ENCODE measurements around the gene S100B. TPM values are rescaled to one million over a fixed set of nuclear protein-coding genes. Genes with fewer than 3 reads are reported as not detected.
A peak's percentile ranks its signal among the peaks of the same experiment; 100 is the strongest.

S100B gene
- total RNA-seq, 4 donors from 2014 or later, result 260 to 1,153 (median 828) TPM

- no peak for DNase-seq (ENCODE audit: low spot score in 2 of 2)
- H3K36me3 ChIP-seq, result peaks cover 0 to 8% (median 0%) of the 10 kb centered on the region in 3 donors
- peak overlapping the region; percentile 38 to 54 (median 44) for H3K4me3 ChIP-seq
- WGBS, 2 donors, result 41 to 42% methylated on average over 9 of the region's 9 CpGs
- no peaks in the 10 kb centered on the region for H3K27me3 ChIP-seq
- no peak for TF ChIP-seq CTCF (IDR thresholded peaks at IDR 0.05)
- H3K27ac ChIP-seq, result peak overlapping the region; percentile 35 to 93 (median 75)
- H3K4me1 ChIP-seq, result peaks cover 0 to 56% (median 26%) of the 10 kb centered on the region in 4 donors
- no peaks in the 10 kb centered on the region for H3K9me3 ChIP-seq
Measured at GRCh38 chr21:46604329-46604974, 430 bp downstream of the S100B start.

DNA sequence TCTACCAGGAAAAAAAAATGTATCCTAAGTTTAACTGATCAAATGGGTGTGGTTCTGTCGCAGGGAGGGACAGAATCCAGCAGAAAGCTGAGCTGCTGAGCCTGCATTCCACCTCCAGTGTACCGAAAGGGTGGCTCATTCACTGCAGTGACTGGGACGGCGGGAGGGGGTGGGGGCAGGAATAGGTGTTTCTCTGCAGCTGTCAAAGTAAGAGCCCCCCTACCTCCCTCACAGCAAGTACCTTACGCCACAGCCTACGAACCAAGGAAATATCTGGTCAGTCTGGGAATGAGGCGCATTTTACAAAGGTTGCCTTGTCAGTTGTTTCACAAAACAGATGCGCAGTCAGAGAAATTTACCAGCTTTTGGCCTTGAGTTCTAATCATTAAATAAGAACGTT, 1.7 kb downstream of the S100B start:
- TF ChIP-seq EP300 (IDR thresholded peaks at IDR 0.05) (no peak), POLR2A (IDR thresholded peaks at IDR 0.05) (no peak), CTCF (IDR thresholded peaks at IDR 0.05) (no peak)
- H3K27ac ChIP-seq, result peak overlapping the region in 3 of 4 donors; percentile 68 to 93 (median 82)
- peak overlapping the region; percentile 38 to 54 (median 44) for H3K4me3 ChIP-seq
- no peaks in the 10 kb centered on the region for H3K9me3 ChIP-seq
- 27 to 33% methylated on average over 9 of the region's 9 CpGs for WGBS, 2 donors
- H3K36me3 ChIP-seq, result peaks cover 0 to 14% (median 0%) of the 10 kb centered on the region in 3 donors
- H3K27me3 ChIP-seq, result no peaks in the 10 kb centered on the region
- DNase-seq (ENCODE audit: low spot score in 2 of 2), result no peak
- H3K4me1 ChIP-seq, result peaks cover 0 to 58% (median 25%) of the 10 kb centered on the region in 4 donors

GRCh38 chr21:46600978-46601377, 3.9 kb downstream of the S100B start:
- WGBS, 2 donors, result 36 to 57% methylated on average over 9 of the region's 9 CpGs
- Histone ChIP-seq H3K27ac (peak overlapping the region in 3 of 4 donors; percentile 32 to 93 (median 82)), H3K27me3 (no peaks in the 10 kb centered on the region), H3K4me1 (peaks cover 0 to 58% (median 12%) of the 10 kb centered on the region in 4 donors), H3K9me3 (no peaks in the 10 kb centered on the region), H3K4me3 (peak overlapping the region in 3 of 4 donors; percentile 19 to 54 (median 38)), H3K36me3 (peaks cover 0 to 17% (median 0%) of the 10 kb centered on the region in 3 donors)
- no peak for DNase-seq (ENCODE audit: low spot score in 2 of 2)
- TF ChIP-seq EP300 (IDR thresholded peaks at IDR 0.05), result no peak
- TF ChIP-seq POLR2A (IDR thresholded peaks at IDR 0.05), result no peak
- TF ChIP-seq CTCF (IDR thresholded peaks at IDR 0.05), result no peak

GRCh38 chr21:46600305-46600704, 4.6 kb downstream of the S100B start:
- H3K4me3 ChIP-seq, result peak overlapping the region in 1 of 4 donors; percentile 54
- DNase-seq (ENCODE audit: low spot score in 2 of 2), result no peak
- no peaks in the 10 kb centered on the region for H3K27me3 ChIP-seq
- H3K4me1 ChIP-seq, result peaks cover 0 to 56% (median 5%) of the 10 kb centered on the region in 4 donors
- TF ChIP-seq CTCF (IDR thresholded peaks at IDR 0.05) (no peak), POLR2A (IDR thresholded peaks at IDR 0.05) (no peak), EP300 (IDR thresholded peaks at IDR 0.05) (no peak)
- H3K27ac ChIP-seq, result peak overlapping the region in 2 of 4 donors; percentile 82 to 83
- no peaks in the 10 kb centered on the region for H3K9me3 ChIP-seq
- WGBS, 2 donors, result 61 to 71% methylated on average over 5 of the region's 5 CpGs
- peaks cover 0 to 17% (median 0%) of the 10 kb centered on the region in 3 donors for H3K36me3 ChIP-seq

Measured in tibial nerve (tissue), 4 donors.